Loucy (cell line): Measurements from ENCODE around the gene EIF3A.

Experiments
- EZH2phosphoT487 ChIP-seq: fragments of 200-600 bp; IDR thresholded peaks from 2 replicates; pipeline ENCODE4 v1.6.1; 2018; ENCODE audit warnings: antibody characterized with exemption, mild to moderate bottlenecking, moderate library complexity, borderline replicate concordance
- TF ChIP-seq, protein P1 (sequence below): fragments of 200-600 bp; sonication (generic); conservative IDR thresholded peaks from 2 replicates; pipeline ENCODE4 v1.5.1; 2014; ENCODE audit warnings: mild to moderate bottlenecking, antibody characterized with exemption, low read length

DNA sequence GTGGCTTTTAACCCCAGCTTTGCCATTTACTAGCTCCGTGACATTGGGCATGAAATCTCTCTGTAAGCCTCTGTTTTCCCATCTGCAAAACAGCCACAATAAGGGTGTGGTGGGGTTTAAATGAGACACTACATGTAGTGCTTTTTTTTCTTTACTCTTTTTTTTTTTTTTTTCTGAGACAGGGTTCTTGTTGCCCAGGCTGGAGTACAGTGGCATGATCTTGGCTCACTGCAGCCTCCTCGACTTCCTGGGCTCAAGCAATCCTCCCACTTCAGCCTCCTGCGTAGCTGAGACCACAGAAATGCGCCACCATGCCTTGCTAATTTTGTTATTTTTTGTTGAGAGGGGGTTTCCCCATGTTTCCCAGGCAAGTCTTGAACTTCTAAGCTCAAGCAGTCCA is 15.0 kb upstream of the EIF3A start:
- TF ChIP-seq, protein P1, sequence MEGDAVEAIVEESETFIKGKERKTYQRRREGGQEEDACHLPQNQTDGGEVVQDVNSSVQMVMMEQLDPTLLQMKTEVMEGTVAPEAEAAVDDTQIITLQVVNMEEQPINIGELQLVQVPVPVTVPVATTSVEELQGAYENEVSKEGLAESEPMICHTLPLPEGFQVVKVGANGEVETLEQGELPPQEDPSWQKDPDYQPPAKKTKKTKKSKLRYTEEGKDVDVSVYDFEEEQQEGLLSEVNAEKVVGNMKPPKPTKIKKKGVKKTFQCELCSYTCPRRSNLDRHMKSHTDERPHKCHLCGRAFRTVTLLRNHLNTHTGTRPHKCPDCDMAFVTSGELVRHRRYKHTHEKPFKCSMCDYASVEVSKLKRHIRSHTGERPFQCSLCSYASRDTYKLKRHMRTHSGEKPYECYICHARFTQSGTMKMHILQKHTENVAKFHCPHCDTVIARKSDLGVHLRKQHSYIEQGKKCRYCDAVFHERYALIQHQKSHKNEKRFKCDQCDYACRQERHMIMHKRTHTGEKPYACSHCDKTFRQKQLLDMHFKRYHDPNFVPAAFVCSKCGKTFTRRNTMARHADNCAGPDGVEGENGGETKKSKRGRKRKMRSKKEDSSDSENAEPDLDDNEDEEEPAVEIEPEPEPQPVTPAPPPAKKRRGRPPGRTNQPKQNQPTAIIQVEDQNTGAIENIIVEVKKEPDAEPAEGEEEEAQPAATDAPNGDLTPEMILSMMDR, result no peak
- TF ChIP-seq EZH2phosphoT487, result no peak
